ENCODE measurements around the gene HTR6. TPM values are rescaled to one million over a fixed set of nuclear protein-coding genes. Genes with fewer than 3 reads are reported as not detected.

Gene HTR6
- total RNA-seq, 1 donor from 2014 or later = not detected

DNA sequence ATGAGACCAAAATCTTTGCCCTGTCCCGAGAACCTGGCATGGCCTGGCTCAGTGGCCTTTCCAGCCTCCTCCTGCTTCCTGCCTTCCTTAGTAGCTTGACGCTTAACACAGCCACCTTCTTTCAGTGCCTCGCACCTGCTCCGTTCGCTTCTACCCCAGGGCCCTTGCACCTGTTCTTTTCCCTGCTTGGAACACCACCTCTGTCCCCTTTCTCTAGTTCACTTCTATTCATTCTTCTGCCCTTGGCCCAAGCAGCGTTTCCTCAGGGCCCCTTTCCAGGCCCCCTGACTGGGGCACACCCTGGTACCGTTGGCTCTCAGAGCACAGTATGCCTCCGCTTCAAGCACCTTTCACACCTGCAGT lies 9.0 kb upstream of the HTR6 start:
- Mint-ChIP-seq H3K4me3 (no peak overlapping the region), H3K27me3 (ENCODE audit: low read depth) (peaks cover 12% of the 10 kb centered on the region), H3K27ac (ENCODE audit: unreplicated experiment) (peak overlapping the region; percentile 62), H3K4me1 (peaks cover 21% of the 10 kb centered on the region), H3K36me3 (ENCODE audit: low read depth) (no peaks in the 10 kb centered on the region), H3K9me3 (no peaks in the 10 kb centered on the region)
- DNase-seq (ENCODE audit: low read depth, low spot score) = no peak
- TF ChIP-seq CTCF (conservative IDR thresholded peaks at IDR 0.05) = no peak

- peak overlapping the region; percentile 62 for H3K27ac Mint-ChIP-seq (ENCODE audit: unreplicated experiment)
- TF ChIP-seq CTCF (conservative IDR thresholded peaks at IDR 0.05) = no peak
- no peak overlapping the region for H3K4me3 Mint-ChIP-seq
- peaks cover 19% of the 10 kb centered on the region for H3K4me1 Mint-ChIP-seq
- no peaks in the 10 kb centered on the region for H3K36me3 Mint-ChIP-seq (ENCODE audit: low read depth)
- no peaks in the 10 kb centered on the region for H3K9me3 Mint-ChIP-seq
- DNase-seq (ENCODE audit: low read depth, low spot score) = no peak
- peaks cover 17% of the 10 kb centered on the region for H3K27me3 Mint-ChIP-seq (ENCODE audit: low read depth)
These were observed 8.4 kb upstream of the HTR6 start for GRCh38 chr1:19656134-19656779.

GRCh38 chr1:19656780-19657466 lies 7.8 kb upstream of the HTR6 start:
- DNase-seq (ENCODE audit: low read depth, low spot score) = no peak
- Mint-ChIP-seq H3K36me3 (ENCODE audit: low read depth) (no peaks in the 10 kb centered on the region), H3K4me3 (no peak overlapping the region), H3K27me3 (ENCODE audit: low read depth) (peaks cover 24% of the 10 kb centered on the region), H3K27ac (ENCODE audit: unreplicated experiment) (no peak overlapping the region), H3K9me3 (no peaks in the 10 kb centered on the region), H3K4me1 (peaks cover 17% of the 10 kb centered on the region)
- TF ChIP-seq CTCF (conservative IDR thresholded peaks at IDR 0.05) = no peak

DNA sequence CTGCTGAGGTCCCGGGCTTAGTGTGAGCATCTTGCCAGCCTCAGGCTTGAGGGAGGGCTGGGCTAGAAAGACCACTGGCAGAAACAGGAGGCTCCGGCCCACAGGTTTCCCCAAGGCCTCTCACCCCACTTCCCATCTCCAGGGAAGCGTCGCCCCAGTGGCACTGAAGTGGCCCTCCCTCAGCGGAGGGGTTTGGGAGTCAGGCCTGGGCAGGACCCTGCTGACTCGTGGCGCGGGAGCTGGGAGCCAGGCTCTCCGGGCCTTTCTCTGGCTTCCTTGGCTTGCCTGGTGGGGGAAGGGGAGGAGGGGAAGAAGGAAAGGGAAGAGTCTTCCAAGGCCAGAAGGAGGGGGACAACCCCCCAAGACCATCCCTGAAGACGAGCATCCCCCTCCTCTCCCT lies 7.2 kb upstream of the HTR6 start:
- Mint-ChIP-seq H3K27ac (ENCODE audit: unreplicated experiment) (no peak overlapping the region), H3K4me3 (no peak overlapping the region)

GRCh38 chr1:19658186-19658585 lies 6.5 kb upstream of the HTR6 start:
- Mint-ChIP-seq H3K27ac (ENCODE audit: unreplicated experiment) (peak overlapping the region; percentile 50), H3K27me3 (ENCODE audit: low read depth) (peaks cover 36% of the 10 kb centered on the region), H3K9me3 (no peaks in the 10 kb centered on the region), H3K4me1 (peaks cover 17% of the 10 kb centered on the region), H3K36me3 (ENCODE audit: low read depth) (no peaks in the 10 kb centered on the region), H3K4me3 (no peak overlapping the region)
- no peak for TF ChIP-seq CTCF (conservative IDR thresholded peaks at IDR 0.05)
- DNase-seq (ENCODE audit: low read depth, low spot score) = no peak

More for the DNA sequence above, 7.2 kb upstream of the HTR6 start:
- H3K4me1 Mint-ChIP-seq = peaks cover 17% of the 10 kb centered on the region
- no peaks in the 10 kb centered on the region for H3K9me3 Mint-ChIP-seq
- no peak for TF ChIP-seq CTCF (conservative IDR thresholded peaks at IDR 0.05)
- no peaks in the 10 kb centered on the region for H3K36me3 Mint-ChIP-seq (ENCODE audit: low read depth)
- H3K27me3 Mint-ChIP-seq (ENCODE audit: low read depth) = peaks cover 30% of the 10 kb centered on the region
- DNase-seq (ENCODE audit: low read depth, low spot score) = no peak
